OCI-LY1 (cell line): ENCODE results near the gene CHIT1.

Experiments used
- EZH2 ChIP-seq: fragments of 200-600 bp; sonication (generic), shearing (Covaris generic); IDR thresholded peaks from 2 replicates; pipeline ENCODE4 v1.8.0; 2017; ENCODE audit warnings: borderline replicate concordance, mixed run types, mild to moderate bottlenecking, antibody characterized with exemption, low read length, moderate library complexity, mixed read lengths
- TF ChIP-seq, protein P1 (sequence below): fragments of 200-600 bp; sonication (generic), shearing (Covaris generic); IDR thresholded peaks from 2 replicates; pipeline ENCODE4 v1.5.1; 2017; ENCODE audit warnings: mild to moderate bottlenecking, antibody characterized with exemption, low read length, moderate library complexity, mixed read lengths

GRCh38 chr1:203276916-203277545 lies 47.6 kb upstream of the CHIT1 start:
- no peak for TF ChIP-seq EZH2
- TF ChIP-seq, protein P1, sequence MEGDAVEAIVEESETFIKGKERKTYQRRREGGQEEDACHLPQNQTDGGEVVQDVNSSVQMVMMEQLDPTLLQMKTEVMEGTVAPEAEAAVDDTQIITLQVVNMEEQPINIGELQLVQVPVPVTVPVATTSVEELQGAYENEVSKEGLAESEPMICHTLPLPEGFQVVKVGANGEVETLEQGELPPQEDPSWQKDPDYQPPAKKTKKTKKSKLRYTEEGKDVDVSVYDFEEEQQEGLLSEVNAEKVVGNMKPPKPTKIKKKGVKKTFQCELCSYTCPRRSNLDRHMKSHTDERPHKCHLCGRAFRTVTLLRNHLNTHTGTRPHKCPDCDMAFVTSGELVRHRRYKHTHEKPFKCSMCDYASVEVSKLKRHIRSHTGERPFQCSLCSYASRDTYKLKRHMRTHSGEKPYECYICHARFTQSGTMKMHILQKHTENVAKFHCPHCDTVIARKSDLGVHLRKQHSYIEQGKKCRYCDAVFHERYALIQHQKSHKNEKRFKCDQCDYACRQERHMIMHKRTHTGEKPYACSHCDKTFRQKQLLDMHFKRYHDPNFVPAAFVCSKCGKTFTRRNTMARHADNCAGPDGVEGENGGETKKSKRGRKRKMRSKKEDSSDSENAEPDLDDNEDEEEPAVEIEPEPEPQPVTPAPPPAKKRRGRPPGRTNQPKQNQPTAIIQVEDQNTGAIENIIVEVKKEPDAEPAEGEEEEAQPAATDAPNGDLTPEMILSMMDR: no peak
